Cardiac septum (tissue), 1 donor: ENCODE results near the gene OGDH. TPM values are rescaled to one million over a fixed set of nuclear protein-coding genes. Genes with fewer than 3 reads are reported as not detected.
"Not testable (repeated sequence)": the region's sequence is repeated elsewhere in the genome, so short reads cannot be mapped to it uniquely, and the experiment has no call there.

Experiments used
- DNase-seq: peaks from one replicate; pipeline ENCODE4 v3.0.0-alpha.2; 2020; ENCODE audit warnings: low spot score
- intact Hi-C: fragments of 100-400 bp; cut with DNase I; formaldehyde crosslinking; loops from one replicate; pipeline ENCODE4 v1.14.0; 2022
- total RNA-seq: library from RNA; stranded (reverse); fragmentation: NEBNext Ultra II Directional; extraction: Animal tissue kit (Norgen Biotek cat#: 25700); gene quantifications from one replicate; pipeline ENCODE4 v1.2.1, GENCODE V29; 2021
- donor health status: DM: no; HTN: no; CAD: no.

OGDH gene
- total RNA-seq, 1 donor from 2014 or later, result 406 TPM

DNA sequence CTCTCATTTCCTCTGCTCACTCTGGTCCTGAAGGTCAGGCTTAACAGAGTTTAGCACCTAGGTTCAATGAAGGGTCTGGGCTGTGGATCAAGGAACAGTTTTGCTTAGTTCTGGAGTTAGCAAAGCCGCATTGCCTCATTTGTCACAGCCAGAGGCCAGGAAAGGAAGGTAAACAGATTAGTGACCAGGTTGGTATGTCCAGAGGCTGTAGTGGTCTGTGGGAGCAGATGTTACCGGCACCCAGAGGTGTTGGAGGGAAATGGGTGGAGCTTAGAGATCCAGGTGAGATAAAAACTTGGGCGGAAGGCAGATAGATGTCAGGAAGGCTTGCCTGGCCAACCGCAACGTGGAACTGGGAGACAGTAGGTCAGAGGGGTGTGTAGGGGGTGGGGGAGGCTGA, 105.6 kb downstream of the OGDH start:
- DNase-seq, result peak; percentile 27
- intact Hi-C loops, result no loop called here

GRCh38 chr7:44713141-44713540, 106.7 kb downstream of the OGDH start:
- peak; percentile 59 for DNase-seq
- intact Hi-C loops, result no loop called here

DNA sequence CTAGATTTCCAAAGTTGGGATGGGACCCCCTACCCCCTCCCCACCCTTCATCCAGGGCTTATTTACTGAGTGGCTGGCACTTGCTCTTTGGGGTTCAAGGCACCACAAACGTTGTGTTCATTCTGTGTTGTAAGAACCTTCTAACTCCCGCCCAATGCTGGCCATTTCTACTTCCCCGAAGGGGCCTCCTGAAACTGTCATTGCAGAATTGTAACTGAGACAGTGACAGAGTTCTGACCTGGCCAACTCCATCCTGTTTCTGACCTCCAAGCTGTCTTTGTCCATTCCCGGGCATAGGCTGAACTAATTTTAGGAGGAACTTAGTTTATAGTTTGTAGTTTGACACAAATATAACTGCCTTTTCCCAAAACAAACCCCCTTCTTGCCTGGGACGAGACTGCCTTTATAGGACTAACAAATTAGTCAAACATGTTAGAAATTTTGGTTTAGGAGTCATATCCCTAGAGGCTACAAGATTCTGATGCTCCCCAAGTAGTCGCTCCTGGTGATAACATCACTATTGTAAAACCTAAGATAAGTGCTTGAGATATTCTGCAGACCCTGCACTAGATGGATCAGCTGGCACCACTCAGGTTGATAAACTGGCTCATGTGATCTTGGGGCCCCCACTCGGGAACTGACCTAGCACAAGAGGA, 107.4 kb downstream of the OGDH start:
- intact Hi-C loops, result no loop called here
- DNase-seq, result peak; percentile 17

DNA sequence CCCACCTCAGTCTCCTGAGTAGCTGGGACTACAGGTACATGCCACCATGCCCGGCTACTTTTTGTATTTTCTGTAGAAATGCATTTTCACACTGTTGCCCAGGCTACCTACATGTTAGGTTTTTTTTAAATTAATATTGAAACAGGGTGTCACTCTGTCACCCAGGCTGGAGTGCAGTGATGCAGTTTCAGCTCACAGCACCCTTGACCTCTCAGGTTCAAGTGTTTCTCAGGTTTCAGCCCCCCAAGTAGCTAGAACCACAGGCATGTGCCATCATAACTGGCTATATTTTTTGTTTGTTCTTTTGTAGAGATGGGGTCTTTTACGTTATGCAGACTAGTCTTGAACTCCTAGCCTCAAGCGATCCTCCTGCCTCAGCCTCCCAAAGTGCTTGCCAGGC, 109.8 kb downstream of the OGDH start:
- DNase-seq, result no peak
- intact Hi-C loops, result no loop called here

DNA sequence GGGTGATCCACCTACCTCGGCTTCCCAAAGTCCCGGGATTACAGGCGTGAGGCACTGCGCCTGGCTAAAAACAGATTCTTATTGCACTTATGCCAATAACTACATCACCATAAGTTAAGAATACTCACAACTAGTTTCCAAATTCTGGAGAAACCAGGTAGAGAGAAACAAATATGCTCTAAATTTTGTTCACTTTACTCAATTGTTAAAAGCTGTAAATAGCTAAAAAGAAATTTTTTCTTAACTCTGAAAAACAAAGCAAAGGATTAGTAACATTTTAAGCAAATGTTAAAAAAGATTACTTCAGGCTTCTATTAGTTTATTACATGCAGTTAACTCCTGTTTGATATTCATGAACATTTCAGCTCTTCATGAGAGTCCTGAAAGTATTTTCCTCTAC, 113.9 kb downstream of the OGDH start:
- intact Hi-C loops, result no loop called here
- DNase-seq, result peak; percentile 5

GRCh38 chr7:44724276-44724675, 117.8 kb downstream of the OGDH start:
- no peak for DNase-seq
- intact Hi-C loops, result no loop called here

GRCh38 chr7:44726250-44726649, 119.8 kb downstream of the OGDH start:
- DNase-seq, result peak; percentile 51
- intact Hi-C loops, result not testable (repeated sequence)

DNA sequence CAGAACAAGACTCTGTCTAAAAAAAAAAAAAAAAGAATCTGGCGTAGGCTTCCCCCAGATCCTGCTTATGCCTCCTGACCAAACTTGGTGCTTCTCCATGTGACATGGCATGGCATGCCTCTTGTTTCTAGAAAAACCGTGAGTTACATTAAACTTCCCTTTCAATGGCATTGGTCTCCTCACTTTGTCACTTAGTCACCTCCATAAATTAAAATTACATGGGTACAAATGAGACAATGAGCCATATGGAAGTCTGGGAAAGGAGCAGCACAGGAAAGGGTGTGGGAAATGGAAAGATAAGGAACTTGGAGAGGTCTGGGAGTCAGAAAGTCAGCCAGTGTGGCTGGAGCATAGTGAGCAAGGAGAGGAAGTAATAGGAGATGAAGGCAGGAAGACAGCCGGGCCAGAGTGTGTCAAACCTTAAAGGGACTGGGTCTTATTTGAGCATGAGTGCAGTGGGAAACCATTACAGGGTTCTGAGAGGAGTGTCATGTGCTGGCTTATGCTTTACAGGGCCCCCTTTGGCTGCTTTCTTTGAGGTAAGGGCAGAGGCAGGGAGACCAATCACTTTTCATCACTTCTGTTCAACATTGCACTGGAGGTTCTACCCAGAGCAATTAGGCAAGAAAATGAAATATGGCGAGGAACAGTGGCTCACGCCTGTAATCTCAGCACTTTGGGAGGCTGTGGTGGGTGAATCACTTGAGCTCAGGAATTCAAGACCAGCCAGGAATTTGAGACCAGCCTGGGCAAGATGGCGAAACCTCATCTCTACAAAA, 120.9 kb downstream of the OGDH start:
- DNase-seq, result no peak
- intact Hi-C loops, result no loop called here

- intact Hi-C loops, result no loop called here
- no peak for DNase-seq
These were observed 121.5 kb downstream of the OGDH start for GRCh38 chr7:44727937-44728262.

DNA sequence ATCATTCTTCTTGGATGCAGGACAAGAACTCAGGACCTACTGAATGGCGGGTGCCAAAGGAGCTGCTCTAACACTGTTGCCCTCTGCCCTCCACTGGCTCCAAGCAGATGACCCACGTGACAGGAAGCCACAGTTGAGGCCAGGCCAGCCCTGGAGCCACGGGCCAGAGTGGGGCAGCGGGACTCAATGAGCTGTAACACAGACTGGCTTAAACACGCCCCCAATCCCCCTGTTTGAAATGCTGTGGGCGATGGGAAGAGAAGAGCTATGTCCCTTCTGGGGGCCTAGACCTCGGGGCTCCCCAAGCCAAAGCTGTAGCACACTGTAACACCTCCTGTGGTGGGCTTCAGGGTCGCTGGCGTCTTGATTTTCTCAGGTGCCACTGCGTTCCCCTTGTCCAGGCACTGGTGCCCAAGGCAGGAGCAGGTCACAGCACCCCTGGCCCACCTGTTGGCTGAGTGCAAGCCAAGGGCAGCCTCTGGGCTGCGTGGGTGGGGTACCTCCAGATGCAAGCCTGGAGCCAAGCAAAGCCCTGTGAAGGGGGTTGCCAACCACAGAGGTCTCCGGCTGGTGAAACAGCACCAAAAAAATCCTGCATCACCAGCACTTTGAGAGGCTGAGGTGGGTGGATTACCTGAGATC, 123.6 kb downstream of the OGDH start:
- peak; percentile 57 for DNase-seq
- intact Hi-C loops, result no loop called here

GRCh38 chr7:44732971-44733370, 126.5 kb downstream of the OGDH start:
- intact Hi-C loops, DNase-seq: not testable (repeated sequence)

DNA sequence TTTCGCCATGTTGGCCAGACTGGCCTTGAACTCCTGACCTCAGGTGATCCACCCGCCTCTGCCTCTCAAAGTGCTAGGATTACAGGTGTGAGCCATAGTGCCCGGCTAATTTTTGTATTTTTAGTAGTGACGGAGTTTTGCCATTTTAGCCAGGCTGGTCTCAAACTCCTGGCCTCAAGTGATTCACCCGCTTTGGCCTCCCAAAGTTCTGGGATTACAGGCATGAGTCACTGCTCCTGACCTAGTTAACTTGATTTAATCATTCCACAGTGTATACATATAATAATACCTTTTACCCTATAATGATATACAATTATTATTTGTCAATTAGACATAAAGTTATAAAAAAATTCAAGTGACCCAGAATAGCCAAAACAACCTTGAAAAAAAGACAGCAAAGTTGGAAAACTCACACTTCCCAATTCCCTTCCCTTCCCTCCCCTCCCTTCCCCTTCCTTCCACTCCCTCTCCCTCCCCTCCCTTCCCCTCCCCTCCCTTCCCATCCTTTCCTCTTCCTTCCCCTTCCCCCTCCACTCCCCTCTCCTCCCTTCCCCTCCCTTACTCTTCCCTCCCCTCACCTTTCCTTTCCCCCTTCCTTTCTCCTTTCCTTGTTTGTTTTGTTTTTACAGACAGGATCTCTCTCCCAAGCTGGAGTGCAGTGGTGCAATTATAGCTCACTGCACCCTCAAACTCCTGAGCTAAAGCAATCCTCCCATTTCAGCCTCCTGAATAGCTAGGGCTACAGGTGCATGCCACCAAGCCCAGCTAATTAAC, 127.5 kb downstream of the OGDH start:
- intact Hi-C loops, result no loop called here
- DNase-seq, result no peak

DNA sequence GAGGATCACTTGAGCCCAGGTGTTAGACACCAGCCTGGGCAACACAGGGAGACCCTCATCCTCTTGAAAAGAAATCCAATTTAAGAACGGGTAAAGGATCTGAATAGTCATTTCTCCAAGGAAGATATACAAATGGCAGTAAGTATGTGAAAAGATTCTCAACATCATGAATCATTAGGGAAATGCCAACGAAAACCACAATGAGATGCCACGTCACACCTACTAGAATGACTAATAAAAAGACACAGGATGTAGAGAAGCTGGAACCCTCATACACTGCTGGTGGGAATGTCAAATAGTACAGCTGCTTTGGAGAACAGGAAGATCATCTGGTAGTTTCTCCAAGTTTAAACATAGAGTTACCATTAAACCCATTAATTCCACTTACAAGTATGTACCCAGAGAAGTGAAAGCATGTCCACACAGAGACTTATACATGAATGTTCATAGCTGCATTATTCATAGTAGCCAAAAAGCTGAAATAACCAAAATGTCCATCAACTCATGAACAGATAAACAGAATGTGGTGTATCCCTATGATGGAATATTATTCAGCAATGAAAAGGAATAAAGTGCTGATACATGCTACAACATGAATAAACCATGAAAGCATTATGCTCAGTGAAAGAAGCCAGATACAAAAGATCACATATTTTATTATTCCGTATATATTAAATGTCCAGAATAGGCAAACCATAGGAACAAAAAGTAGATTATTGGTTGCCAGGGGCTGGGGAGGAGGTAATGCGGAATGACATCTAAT, 129.2 kb downstream of the OGDH start:
- no peak for DNase-seq
- intact Hi-C loops, result no loop called here

DNA sequence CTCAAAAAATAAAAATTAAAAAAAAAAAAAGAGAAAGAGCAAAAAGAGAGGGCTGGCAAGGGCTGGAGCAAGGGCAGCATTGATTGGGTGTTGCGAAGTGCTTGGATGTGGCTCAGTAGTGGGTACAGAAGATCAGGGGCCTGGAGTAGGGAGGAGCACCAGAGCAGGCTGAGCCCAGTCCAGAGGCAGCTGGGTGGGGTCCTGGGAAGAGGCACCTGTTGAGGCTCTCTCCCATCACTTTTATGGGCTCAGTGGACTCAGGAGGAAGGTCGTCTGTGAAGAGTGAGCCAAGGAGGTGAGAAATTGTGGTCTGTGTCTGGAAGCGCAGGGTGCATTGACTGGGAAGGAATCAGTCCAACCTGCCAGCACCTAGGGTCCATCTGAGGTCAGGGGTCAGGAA, 130.5 kb downstream of the OGDH start:
- DNase-seq, result no peak
- intact Hi-C loops, result no loop called here

DNA sequence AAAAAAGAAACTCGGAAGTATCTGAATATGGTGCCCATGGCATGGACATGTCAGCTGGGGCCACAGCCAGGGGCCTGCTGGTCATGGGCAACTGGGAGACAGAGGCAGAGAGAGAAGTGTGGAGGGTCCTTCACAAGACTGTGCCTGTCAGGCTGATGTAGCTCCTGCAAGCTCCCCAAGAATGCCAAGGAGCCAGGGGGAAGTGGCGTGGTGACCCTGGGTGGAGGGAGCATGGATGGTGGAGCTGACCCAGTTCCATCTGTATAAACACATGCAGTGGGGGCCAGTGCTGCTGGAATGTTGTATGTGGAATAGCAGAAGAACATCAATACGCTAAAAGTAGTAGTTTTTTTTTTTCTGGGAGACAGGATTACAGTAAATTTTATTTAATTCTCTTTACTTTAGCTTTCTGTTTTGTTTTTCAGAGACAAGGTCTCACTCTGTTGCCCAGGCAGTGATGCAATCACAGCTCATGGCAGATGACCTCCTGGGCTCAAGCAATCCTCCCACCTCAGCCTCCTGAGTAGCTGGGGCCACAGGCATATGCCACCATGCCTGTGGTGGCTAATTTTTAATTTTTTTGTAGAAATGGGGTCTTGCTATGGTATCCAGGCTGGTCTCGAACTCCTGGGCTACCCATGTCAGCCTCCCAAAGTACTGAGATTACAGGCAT, 131.8 kb downstream of the OGDH start:
- intact Hi-C loops, result no loop called here
- DNase-seq, result no peak

DNA sequence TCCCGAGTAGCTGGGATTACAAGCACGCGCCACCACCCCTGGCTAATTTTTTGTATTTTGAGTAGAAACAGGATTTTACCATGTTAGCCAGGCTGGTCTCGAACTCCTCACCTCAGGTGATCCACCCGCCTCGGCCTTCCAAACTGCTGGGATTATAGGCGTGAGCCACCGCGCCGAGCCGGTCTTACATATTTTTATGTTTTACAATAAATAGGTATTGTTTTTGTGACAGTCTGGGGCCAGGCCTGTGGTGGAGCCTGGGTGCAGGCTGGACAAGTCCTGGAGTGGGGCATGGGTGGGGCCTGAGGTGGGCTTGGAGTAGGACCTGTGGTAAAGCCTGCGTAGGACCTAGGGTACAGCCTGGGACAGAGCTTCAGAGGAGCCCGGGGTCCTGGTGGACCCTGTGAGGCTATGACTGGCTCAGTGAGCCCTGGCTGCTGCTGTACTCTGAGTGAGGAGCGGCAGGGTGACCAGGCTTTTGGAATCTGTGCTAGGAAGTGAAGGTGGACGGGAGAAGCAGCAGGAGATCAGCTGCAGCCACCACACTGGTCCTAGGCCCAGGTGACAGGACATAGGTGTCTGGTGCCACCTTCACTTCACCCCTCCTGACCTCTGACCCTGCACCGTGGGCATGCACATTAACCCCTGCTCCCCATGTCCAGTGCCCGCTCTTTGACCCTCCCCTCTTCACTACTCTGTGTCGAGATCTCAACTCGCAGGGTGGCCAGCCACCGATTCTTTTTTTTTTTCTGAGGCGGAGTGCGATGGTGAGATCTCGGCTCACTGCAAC, 132.6 kb downstream of the OGDH start:
- intact Hi-C loops, result no loop called here
- DNase-seq, result no peak

- intact Hi-C loops, result no loop called here
- DNase-seq, result no peak
These were observed 133.6 kb downstream of the OGDH start for GRCh38 chr7:44740055-44740454.

GRCh38 chr7:44743750-44744149, 137.3 kb downstream of the OGDH start:
- DNase-seq, result no peak
- intact Hi-C loops, result no loop called here
